Cardiac fibroblast (primary cell): ENCODE data around the gene EXOG.

Source experiments
- DNase-seq, 2 donors: peaks; one replicate each; pipeline versions ENCODE4 v3.0.0 to v3.0.0-alpha.2; 2010; ENCODE audit warnings: low read depth in 2 of 2
- H3K4me3 ChIP-seq, 2 donors: replicated peaks in 1 of 2; 1 replicate in 1 of 2; 2 replicates in 1 of 2; pipeline ENCODE4 v1.5.1; 2011; ENCODE audit warnings: low read depth in 2 of 2, low read length in 2 of 2, mild to moderate bottlenecking in 2 of 2, moderate library complexity in 1 of 2
- CTCF ChIP-seq: IDR thresholded peaks from one replicate; pipeline ENCODE4 v1.5.1; 2011; ENCODE audit warnings: low read depth, mild to moderate bottlenecking, low read length, inconsistent platforms

EXOG gene

DNA sequence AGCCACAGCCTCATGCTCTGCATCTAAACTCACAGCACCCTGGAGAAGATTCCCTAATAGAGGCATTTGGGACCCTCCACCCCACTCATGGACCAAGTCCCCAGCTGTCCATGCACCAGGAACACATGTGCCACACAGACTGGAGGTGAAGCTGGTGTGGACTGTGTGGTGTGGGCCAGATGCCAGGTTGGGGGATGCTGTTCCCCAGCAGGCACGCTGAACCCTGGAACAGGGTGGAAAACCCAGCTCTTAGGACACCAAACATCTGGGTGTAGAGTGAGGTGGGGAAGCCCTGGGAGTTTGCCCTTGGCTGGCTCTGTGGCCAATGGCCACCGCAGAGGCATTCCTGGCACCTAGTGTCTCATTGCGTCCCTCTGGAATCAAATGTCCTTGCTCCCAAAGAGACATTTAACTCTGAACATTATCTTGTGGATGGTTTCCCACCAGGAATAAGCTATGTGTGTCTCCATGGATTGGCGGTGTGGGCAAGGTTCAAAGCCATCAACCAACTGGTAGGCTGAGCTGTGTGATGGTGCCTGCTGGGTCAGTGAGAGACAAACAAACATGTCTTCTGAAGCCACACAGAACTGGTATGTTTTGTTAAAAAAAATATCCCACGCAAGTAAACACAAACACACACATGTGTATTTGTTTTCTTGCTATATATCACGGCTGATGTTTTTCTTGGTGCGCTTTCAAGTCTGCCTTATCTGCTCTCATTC lies 65.0 kb downstream of the EXOG start:
- TF ChIP-seq CTCF, result no peak
- DNase-seq, result no peak
- H3K4me3 ChIP-seq, result no peak overlapping the region

DNA sequence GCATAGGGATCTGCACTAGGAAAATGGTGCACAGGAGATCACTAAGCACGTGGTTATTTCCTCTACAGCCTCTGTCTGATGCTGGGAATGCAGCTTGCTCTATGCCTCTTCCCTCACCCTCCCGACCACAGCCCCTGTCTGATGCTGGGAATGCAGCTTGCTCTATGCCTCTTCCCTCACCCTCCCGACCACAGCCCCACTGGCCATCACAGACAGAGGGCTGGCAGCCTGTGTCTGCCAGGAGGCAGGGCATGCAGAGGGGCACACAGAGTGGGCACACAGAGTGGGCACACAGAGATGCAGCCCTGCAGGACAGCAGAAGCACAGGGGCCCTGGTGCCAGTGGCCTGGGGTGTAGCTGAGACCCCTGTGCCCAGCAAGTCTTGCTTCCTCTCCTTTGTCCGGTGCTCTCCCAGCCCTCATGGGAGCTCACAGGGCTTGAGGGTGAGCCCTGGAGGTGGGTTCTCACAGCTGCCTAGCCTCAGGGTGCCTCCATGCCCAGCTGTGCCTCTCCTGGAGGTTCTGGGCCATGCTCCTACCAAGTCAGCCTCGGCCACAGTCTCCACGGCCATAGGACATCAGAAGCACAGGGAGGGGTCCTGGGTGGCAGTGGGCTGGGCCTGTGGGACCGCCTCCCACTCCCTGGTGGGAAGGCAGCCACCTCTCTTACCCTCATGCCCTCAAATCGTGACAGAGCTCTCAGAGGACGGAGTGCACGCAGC lies 65.8 kb downstream of the EXOG start:
- no peak for TF ChIP-seq CTCF
- no peak for DNase-seq
- H3K4me3 ChIP-seq, result no peak overlapping the region

DNA sequence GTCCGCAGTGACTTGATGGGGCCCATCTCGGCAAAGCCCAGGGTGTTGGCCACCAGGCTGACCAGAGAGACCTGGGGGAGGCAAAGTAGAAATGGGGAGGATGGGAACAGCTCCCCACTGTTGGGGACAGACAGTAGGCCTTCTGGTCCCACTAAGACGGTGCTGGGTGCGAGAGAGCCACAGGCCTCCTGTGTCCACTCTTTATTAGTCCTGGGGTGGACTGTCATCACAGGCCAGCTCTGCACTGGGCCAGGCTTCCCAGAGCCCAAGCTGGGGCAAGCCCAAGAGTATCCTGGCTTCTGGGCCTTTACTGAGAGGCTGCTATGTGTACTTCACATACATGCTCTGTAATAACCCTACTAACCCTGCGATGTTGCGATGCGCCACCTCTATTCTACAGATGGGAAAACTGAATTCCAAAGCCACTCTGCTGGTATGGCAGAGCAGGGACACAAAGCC lies 66.4 kb downstream of the EXOG start:
- H3K4me3 ChIP-seq, result no peak overlapping the region
- TF ChIP-seq CTCF, result no peak
- DNase-seq, result no peak

DNA sequence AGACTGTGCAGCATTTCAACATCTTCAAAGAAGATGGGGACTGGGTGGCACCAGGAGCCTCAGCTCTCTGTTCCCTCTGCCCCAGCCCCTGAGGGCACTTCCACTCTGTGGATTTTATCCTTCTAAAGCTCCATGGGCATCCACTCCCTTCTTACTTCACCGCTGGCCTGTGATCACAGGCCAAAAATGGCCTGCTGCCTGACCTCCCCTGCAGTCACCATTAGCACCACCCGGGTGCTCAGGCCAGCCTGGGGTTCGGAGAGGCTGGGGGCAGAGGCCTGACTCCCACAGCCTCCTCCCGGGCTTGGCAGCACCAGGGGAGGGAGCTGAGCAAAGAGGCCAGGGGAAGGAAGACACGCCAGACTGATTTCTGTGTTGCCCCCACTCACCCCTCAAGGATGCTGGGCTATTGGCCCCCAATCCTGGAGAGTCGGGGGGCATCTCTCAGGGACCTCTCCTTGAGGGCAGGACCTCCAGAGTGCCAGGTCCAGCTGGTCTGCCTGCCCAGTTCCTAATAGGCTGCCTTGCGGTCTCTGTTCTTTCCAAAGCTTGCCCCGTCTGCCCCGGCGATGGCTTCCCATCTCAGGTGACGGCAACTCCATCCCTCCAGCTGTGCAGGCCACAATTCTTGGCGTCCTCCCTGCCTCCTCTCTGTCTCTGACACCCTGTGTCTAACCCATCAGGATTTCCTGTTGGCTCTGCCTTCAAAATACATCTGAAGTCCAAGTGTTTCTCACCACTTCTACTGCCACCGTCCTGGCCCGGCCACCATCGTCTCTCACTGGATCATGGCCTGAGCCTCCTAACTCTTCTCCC lies 67.1 kb downstream of the EXOG start:
- DNase-seq, result no peak
- TF ChIP-seq CTCF, result no peak
- H3K4me3 ChIP-seq, result no peak overlapping the region

DNA sequence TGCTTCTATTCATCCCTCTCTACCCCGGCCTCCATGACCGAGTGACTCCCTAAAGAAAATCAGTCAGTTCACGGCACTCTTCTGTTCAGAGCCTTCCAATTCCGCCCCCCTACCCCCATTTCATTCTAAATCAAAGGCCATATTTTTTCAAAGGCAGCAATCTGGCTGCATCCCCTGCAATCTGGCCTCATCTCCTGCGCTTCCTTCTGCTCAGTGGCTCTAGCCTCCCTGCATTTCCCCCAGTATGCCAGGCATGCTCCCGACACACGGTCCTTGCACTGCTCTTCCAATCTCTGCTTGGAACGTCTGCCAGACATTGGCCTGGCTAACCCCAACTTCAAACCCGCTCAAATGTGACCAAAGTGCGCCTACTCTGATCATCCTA lies 67.7 kb downstream of the EXOG start:
- no peak overlapping the region for H3K4me3 ChIP-seq
- DNase-seq, result no peak
- no peak for TF ChIP-seq CTCF

GRCh38 chr3:38564631-38565338 lies 68.6 kb downstream of the EXOG start:
- no peak for DNase-seq
- no peak overlapping the region for H3K4me3 ChIP-seq
- TF ChIP-seq CTCF, result no peak
